Measurements from ENCODE around the gene NAXD.

DNA sequence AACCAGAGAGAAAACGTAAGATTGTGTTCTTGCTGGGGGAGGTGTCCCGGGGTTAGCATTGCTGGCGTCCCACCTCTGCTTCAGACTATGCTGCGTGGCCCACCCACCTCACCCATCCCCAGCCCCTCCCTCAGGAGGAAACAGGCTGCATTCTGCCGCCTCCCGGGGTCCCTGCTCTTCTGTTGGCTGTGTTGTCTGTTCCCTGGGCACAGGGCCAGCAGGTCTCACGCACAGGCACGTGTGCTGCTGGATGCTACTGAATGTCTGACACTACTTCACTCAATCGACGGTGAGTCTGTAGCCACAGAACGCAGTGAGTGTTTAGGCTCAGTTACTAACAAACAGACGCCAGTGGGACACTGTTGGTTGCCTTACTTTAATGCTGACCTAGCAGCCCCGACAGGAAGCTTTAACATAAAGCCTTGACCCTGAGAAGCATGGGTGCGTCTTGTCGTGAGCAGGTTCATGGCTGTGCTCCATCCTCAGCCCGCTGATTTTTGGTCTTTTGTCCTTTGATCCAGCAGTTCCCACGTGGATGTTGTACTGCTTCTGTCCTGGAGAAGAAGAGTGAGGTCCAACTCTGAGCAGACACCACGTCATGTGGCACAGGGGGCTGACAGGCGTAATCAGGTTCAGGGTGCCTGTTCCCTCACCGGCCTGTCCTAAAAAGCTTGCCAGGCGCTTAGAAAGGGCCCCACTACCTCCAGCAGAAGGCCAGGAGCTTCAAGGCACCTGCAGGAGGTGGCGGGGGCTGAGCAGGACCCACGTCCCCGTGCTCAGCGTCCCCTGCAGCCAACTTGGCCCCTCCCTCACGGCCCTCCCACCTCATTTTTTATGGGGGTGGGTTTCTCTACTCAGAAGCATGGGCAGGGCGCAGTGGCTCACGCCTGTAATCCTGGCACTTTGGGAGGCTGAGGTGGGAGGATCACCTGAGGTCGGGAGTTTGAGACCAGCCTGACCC is 26.0 kb downstream of the NAXD start:
- TF ChIP-seq POLR2A (IDR thresholded peaks at IDR 0.05; ENCODE audit: low read length) (no peak), GATA1 (IDR thresholded peaks at IDR 0.05; ENCODE audit: low read depth, low read length) (no peak)
